HK-2 (cell line): ENCODE measurements around the gene EBPL.
"Not testable (repeated sequence)": the region's sequence is repeated elsewhere in the genome, so short reads cannot be mapped to it uniquely, and the experiment has no call there.

ENCODE experiments used
- DNase-seq: peaks from one replicate; pipeline ENCODE4 v3.0.0-alpha.2; 2018; ENCODE audit not compliant: unreplicated experiment

EBPL gene

GRCh38 chr13:49635599-49636433 lies 55.5 kb downstream of the EBPL start:
- no peak for DNase-seq

- DNase-seq, result no peak
These were observed 57.6 kb downstream of the EBPL start for GRCh38 chr13:49633710-49634109.

GRCh38 chr13:49632156-49632555 lies 59.1 kb downstream of the EBPL start:
- no peak for DNase-seq

- no peak for DNase-seq
These were observed 60.7 kb downstream of the EBPL start for GRCh38 chr13:49630580-49630979.

GRCh38 chr13:49629947-49630346 lies 61.3 kb downstream of the EBPL start:
- no peak for DNase-seq

- DNase-seq, result no peak
These were observed 61.9 kb downstream of the EBPL start for GRCh38 chr13:49629196-49629938.

GRCh38 chr13:49627831-49628652 lies 63.2 kb downstream of the EBPL start, which contains the start of gene ARL11:
Gene ARL11 (plus strand): TSS chr13:49628507. CDS start chr13:49630448, 1,941 bp downstream.
- no peak for DNase-seq

GRCh38 chr13:49625392-49626079 lies 65.8 kb downstream of the EBPL start:
- DNase-seq, result no peak

GRCh38 chr13:49624229-49624628 lies 67.1 kb downstream of the EBPL start:
- DNase-seq, result no peak

- DNase-seq, result no peak
These were observed 68.9 kb downstream of the EBPL start for GRCh38 chr13:49622174-49622946.

GRCh38 chr13:49620170-49620621 lies 71.1 kb downstream of the EBPL start:
- no peak for DNase-seq

GRCh38 chr13:49616676-49617065 lies 74.6 kb downstream of the EBPL start:
- no peak for DNase-seq

- DNase-seq, result no peak
These were observed 75.2 kb downstream of the EBPL start for GRCh38 chr13:49615836-49616675.

- DNase-seq, result not testable (repeated sequence)
These were observed 79.2 kb downstream of the EBPL start for GRCh38 chr13:49612042-49612441.
